HG03457 (cell line): ENCODE data around the gene ADAMTS7.
"Not testable (repeated sequence)": the region's sequence is repeated elsewhere in the genome, so short reads cannot be mapped to it uniquely, and the experiment has no call there.

Source experiments
- ATAC-seq: cut with Tn5 transposase; IDR thresholded peaks from one replicate; pipeline ENCODE4 v1.9.1; 2021; ENCODE audit warnings: moderate number of reproducible peaks; ENCODE audit not compliant: unreplicated experiment

Gene ADAMTS7

GRCh38 chr15:78732634-78733033 lies 78.6 kb downstream of the ADAMTS7 start:
- ATAC-seq: no peak

- ATAC-seq: no peak
These were observed 80.3 kb downstream of the ADAMTS7 start for GRCh38 chr15:78730955-78731354.

- ATAC-seq: not testable (repeated sequence)
These were observed 82.8 kb downstream of the ADAMTS7 start for GRCh38 chr15:78728427-78728826.

DNA sequence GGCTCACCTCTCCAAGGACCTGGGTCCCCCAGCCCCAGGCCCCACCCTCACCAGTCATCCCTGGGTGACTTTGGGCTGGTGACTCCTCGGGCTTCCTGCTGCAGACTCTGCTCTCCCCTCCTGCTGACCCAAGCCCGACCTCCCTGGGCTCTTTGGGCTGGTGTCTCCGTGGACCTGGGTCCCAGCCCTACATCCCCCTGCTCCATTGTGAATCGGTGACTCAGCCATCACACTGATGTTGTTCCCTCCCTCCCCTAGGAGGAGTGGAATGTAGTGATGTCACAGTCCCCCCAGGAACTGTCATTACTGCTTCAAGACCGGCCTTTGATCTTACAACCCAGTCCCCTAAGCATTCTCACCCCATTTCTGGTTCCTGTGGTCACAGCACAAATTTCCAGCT lies 83.7 kb downstream of the ADAMTS7 start:
- ATAC-seq: no peak

GRCh38 chr15:78726870-78727551 lies 84.3 kb downstream of the ADAMTS7 start:
- ATAC-seq: no peak

DNA sequence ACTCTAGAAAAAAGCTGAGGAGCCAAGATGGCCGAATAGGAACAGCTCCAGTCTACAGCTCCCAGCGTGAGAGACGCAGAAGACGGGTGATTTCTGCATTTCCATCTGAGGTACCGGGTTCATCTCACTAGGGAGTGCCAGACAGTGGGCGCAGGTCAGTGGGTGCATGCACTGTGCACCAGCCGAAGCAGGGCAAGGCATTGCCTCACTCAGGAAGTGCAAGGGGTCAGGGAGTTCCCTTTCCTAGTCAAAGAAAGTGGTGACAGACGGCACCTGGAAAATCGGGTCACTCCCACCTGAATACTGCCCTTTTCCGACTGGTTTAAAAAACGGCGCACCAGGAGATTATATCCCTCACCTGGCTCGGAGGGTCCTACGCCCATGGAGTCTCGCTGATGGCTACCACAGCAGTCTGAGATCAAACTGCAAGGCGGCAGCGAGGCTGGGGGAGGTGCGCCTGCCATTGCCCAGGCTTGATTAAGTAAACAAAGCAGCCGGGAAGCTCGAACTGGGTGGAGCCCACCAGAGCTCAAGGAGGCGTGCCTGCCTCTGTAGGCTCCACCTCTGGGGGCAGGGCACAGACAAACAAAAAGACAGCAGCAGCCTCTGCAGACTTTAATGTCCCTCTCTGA lies 91.3 kb downstream of the ADAMTS7 start:
- ATAC-seq: not testable (repeated sequence)

GRCh38 chr15:78718837-78719236 lies 92.4 kb downstream of the ADAMTS7 start:
- no peak for ATAC-seq

GRCh38 chr15:78717956-78718656 lies 93.2 kb downstream of the ADAMTS7 start:
- ATAC-seq: no peak

- no peak for ATAC-seq
These were observed 94.6 kb downstream of the ADAMTS7 start for GRCh38 chr15:78716651-78717050.

- ATAC-seq: no peak
These were observed 95.3 kb downstream of the ADAMTS7 start for GRCh38 chr15:78715930-78716329.

DNA sequence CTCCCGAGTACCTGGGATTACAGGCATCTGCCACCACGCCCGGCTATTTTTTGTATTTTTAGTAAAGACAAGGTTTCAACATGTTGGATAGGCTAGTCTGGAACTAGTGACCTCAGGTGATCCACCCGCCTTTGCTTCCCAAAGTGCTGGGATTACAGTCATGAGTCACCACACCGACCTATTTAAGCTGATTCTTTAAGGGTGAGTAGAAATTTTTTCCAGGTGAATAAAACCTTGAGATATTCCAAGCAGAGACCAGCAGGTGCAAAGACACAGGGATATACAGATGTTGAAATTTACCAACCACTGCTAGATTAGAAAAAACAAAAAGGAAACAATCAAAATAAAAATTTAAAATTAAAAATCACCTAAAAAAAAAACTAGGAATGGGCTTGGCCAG lies 95.8 kb downstream of the ADAMTS7 start:
- ATAC-seq: no peak

GRCh38 chr15:78714890-78715289 lies 96.4 kb downstream of the ADAMTS7 start:
- no peak for ATAC-seq

DNA sequence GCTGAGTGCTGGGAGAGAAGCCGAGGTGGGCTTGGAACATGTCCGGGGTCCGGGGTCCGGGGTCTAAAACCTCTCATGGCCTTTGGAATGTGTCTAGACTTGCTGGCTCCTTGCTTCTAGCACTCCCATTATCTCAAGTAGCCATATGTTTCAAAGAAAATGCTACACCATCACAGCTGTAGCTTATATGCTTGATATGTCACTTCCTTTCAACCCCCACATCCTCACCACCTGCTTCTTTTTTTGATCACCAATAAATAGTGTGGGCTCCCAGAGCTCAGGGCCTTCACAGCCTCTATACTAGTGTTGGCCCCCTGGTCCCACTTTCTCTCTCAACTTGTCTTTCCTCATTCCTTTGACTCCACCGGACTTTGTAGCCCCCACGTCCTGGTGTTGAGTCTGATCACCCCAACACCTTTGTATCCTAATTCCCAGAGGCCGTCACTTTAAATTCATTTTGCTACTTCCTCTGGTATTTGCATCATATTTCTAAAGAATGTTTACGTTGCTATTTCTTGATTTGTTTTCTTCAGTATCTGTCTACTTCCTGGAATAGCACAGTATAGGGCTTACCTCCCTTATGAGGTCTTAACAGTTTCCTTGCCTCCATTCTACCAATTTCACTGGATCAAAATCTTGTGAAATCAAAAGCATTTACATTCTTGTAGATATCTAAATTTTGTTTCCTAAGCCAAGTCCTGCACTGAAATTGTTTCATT lies 98.3 kb downstream of the ADAMTS7 start:
- no peak for ATAC-seq

GRCh38 chr15:78711638-78712037 lies 99.6 kb downstream of the ADAMTS7 start:
- ATAC-seq: no peak

GRCh38 chr15:78709263-78709882 lies 101.9 kb downstream of the ADAMTS7 start:
- no peak for ATAC-seq
